Thyroid gland (tissue), 4 donors: Measurements from ENCODE around the gene SMIM35.

Source experiments
- POLR2A ChIP-seq, 2 donors: fragments of 450-650 bp; IDR thresholded peaks; one replicate each; pipeline ENCODE4 v1.6.1; 2017; ENCODE audit warnings: antibody characterized with exemption in 2 of 2, mild to moderate bottlenecking in 2 of 2, moderate library complexity in 1 of 2
- TF ChIP-seq, protein P1 (sequence below), 6 experiments: fragments of 200-600 bp in 3 of 6; fragments of 450-650 bp in 3 of 6; sonication (generic) in 3 of 6; IDR thresholded peaks; one replicate each; pipeline ENCODE4 v1.5.1; 2016 to 2019; ENCODE audit warnings: antibody characterized with exemption in 6 of 6, mild to moderate bottlenecking in 2 of 6, inconsistent platforms in 1 of 6, moderate library complexity in 1 of 6

DNA sequence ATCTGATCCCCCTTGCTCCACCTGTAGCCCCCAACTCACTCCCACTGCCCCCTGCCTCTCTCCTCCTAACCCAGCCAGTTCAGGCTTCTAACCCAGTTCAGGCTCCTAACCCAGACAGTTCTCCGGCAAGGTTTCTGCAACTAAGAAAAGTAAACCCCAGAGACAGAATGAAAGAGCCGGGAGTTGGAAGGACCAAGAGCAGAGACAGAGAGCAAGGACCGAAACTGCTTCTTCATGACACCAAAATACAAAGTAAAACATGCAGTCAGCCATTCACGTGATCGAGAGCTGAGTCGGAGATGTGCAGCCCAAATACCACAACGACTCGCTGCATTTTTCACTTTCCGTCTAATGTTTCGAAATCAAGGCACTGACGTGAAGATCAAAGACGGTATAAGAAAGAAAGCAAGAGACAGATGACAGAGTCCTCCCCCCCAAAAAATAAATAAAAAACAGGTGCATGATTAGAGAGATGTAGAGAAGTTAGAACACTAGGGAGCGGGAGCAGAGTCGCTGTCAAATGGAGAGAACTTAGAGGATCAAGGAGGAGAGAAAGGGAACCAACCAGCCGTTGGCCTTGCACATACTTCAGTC, 99.7 kb downstream of the SMIM35 start:
- no peak for TF ChIP-seq POLR2A (IDR thresholded peaks at IDR 0.05)
- TF ChIP-seq, protein P1, sequence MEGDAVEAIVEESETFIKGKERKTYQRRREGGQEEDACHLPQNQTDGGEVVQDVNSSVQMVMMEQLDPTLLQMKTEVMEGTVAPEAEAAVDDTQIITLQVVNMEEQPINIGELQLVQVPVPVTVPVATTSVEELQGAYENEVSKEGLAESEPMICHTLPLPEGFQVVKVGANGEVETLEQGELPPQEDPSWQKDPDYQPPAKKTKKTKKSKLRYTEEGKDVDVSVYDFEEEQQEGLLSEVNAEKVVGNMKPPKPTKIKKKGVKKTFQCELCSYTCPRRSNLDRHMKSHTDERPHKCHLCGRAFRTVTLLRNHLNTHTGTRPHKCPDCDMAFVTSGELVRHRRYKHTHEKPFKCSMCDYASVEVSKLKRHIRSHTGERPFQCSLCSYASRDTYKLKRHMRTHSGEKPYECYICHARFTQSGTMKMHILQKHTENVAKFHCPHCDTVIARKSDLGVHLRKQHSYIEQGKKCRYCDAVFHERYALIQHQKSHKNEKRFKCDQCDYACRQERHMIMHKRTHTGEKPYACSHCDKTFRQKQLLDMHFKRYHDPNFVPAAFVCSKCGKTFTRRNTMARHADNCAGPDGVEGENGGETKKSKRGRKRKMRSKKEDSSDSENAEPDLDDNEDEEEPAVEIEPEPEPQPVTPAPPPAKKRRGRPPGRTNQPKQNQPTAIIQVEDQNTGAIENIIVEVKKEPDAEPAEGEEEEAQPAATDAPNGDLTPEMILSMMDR (IDR thresholded peaks at IDR 0.05), result no peak
